GM23338 (cell line): ENCODE data around the gene IKBKE.

ENCODE experiments used
- CREB1 ChIP-seq: fragments of 250-450 bp; sonication (Bioruptor Pico); IDR thresholded peaks from 2 replicates; pipeline ENCODE4 v1.5.0; 2020; ENCODE audit warnings: low read depth, mild to moderate bottlenecking, moderate library complexity
- CTCF ChIP-seq, 2 experiments: fragments of 200-600 bp in 1 of 2; sonication (generic) in 1 of 2; conservative IDR thresholded peaks; 2 replicates each; pipeline versions ENCODE4 v1.5.1 to v1.6.1; 2016 to 2017; ENCODE audit warnings: antibody characterized with exemption in 2 of 2, low read depth in 2 of 2, mild to moderate bottlenecking in 2 of 2, moderate library complexity in 1 of 2
- EZH2 ChIP-seq: fragments of 200-600 bp; sonication (generic); IDR thresholded peaks from one replicate; pipeline ENCODE4 v1.8.0; 2017; ENCODE audit warnings: antibody characterized with exemption, mild to moderate bottlenecking, low read depth; ENCODE audit not compliant: unreplicated experiment
- JUNB ChIP-seq: IDR thresholded peaks from one replicate; pipeline ENCODE4 v1.6.1; 2016; ENCODE audit warnings: antibody characterized with exemption; ENCODE audit not compliant: unreplicated experiment
- POLR2AphosphoS5 ChIP-seq: IDR thresholded peaks from 2 replicates; pipeline ENCODE4 v1.6.1; 2016; ENCODE audit warnings: antibody characterized with exemption, low read depth
- ZNF114 ChIP-seq: fragments of 250-450 bp; sonication (Bioruptor Pico); IDR thresholded peaks from 2 replicates; pipeline ENCODE4 v1.5.0; 2020; ENCODE audit warnings: mild to moderate bottlenecking, moderate library complexity
- ZNF331 ChIP-seq: fragments of 250-450 bp; sonication (Bioruptor Pico); IDR thresholded peaks from 2 replicates; pipeline ENCODE4 v1.5.0; 2020; ENCODE audit warnings: low read depth, mild to moderate bottlenecking, moderate library complexity
- TF ChIP-seq, protein P1 (sequence below): IDR thresholded peaks from one replicate; pipeline ENCODE4 v1.6.1; 2018; ENCODE audit warnings: antibody characterized with exemption; ENCODE audit not compliant: unreplicated experiment

DNA sequence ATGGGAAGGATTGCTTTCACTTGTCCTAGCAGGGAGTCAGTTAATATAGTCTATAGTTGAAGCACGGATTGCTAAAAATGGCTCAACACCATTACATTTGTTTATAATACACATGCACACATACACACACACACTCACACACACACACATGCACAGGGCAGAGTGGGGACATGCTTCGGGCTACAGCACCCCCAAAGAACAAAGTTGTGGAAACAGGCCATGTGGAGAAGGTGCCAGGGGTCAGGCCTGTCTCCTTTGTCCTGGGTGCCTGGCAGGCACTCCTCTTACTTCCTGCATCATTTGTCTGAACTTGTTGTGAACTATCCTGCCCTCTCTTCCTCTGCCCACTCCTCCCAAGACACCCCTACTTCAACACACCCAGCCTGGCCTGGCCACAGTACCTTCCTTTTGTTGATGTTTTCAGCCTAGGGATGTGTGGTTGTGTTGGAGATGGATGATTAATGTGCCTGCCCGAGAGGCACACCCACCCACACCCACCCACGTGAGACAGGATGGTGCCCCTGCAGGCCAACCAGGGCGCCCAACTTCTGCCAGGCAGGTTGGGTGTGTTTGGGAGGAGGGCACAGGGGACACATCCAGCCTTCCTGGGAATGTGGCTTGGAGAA, 54.6 kb downstream of the IKBKE start:
- TF ChIP-seq CTCF (conservative IDR thresholded peaks at IDR 0.05; ENCODE audit: low read depth in 2 of 2) (no peak), POLR2AphosphoS5 (no peak), EZH2 (no peak), ZNF331 (CRISPR knock-in tag) (no peak), JUNB (no peak), CREB1 (CRISPR knock-in tag) (no peak), ZNF114 (CRISPR knock-in tag) (no peak)
- TF ChIP-seq, protein P1, sequence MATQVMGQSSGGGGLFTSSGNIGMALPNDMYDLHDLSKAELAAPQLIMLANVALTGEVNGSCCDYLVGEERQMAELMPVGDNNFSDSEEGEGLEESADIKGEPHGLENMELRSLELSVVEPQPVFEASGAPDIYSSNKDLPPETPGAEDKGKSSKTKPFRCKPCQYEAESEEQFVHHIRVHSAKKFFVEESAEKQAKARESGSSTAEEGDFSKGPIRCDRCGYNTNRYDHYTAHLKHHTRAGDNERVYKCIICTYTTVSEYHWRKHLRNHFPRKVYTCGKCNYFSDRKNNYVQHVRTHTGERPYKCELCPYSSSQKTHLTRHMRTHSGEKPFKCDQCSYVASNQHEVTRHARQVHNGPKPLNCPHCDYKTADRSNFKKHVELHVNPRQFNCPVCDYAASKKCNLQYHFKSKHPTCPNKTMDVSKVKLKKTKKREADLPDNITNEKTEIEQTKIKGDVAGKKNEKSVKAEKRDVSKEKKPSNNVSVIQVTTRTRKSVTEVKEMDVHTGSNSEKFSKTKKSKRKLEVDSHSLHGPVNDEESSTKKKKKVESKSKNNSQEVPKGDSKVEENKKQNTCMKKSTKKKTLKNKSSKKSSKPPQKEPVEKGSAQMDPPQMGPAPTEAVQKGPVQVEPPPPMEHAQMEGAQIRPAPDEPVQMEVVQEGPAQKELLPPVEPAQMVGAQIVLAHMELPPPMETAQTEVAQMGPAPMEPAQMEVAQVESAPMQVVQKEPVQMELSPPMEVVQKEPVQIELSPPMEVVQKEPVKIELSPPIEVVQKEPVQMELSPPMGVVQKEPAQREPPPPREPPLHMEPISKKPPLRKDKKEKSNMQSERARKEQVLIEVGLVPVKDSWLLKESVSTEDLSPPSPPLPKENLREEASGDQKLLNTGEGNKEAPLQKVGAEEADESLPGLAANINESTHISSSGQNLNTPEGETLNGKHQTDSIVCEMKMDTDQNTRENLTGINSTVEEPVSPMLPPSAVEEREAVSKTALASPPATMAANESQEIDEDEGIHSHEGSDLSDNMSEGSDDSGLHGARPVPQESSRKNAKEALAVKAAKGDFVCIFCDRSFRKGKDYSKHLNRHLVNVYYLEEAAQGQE = no peak
